ENCODE results near the gene MPST.

The MPST gene

GRCh38 chr22:37021710-37022482 lies 2.4 kb downstream of the MPST start:
- in situ Hi-C loops (cut with MboI; ENCODE audit: low sequenced_read_pairs), result no loop called here

GRCh38 chr22:37022483-37023337 lies 3.2 kb downstream of the MPST start:
- in situ Hi-C loops (cut with MboI; ENCODE audit: low sequenced_read_pairs), result no loop called here

DNA sequence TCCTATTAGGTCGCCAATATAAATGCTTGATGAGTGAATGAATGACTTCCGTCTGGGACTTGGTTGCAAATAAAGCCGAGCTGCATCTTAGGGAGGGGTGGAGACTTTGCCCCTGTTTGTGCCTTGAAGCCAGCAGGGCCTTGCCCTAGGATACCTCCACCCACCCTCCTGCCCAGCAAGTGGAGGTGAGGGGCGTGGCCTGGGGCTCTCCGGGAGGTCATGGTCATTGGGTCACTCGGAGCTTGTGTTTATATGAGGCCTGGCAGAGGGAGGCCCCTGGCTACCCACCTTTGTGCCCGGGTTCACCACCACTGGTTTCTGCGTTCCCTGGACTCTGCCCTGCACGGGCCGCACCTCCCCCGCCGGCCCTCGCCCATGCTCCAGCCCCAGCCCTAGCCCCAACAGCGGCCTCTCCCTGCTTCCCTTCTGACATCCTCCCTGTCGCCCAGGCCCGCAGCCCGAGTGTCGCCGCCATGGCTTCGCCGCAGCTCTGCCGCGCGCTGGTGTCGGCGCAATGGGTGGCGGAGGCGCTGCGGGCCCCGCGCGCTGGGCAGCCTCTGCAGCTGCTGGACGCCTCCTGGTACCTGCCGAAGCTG lies 4.3 kb downstream of the MPST start:
- in situ Hi-C loops (cut with MboI; ENCODE audit: low sequenced_read_pairs), result no loop called here

DNA sequence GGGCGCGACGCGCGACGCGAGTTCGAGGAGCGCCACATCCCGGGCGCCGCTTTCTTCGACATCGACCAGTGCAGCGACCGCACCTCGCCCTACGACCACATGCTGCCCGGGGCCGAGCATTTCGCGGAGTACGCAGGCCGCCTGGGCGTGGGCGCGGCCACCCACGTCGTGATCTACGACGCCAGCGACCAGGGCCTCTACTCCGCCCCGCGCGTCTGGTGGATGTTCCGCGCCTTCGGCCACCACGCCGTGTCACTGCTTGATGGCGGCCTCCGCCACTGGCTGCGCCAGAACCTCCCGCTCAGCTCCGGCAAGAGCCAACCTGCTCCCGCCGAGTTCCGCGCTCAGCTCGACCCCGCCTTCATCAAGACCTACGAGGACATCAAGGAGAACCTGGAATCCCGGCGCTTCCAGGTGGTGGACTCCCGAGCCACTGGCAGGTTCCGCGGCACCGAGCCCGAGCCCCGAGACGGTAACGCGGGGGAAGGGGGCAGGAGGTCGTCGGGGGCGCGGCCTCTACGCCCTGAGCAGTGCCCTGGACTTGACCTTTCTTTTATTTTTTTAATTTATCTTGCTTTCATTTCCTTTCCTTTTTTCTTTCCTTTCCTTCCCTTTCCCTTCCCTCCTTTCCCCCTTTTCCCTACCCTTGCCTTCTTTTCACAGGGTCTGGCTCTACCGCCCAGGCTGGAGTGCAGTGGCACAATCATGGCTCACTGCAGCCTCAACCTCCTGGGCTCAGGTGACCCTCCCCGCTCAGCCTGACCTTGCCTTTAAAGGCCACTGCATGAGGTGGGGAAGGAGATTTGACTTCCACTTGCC lies 5.0 kb downstream of the MPST start:
- in situ Hi-C loops (cut with MboI; ENCODE audit: low sequenced_read_pairs), result no loop called here

- in situ Hi-C loops (cut with MboI; ENCODE audit: low sequenced_read_pairs), result no loop called here
Observed at GRCh38 chr22:37025500-37026070, 6.0 kb downstream of the MPST start.

- in situ Hi-C loops (cut with MboI; ENCODE audit: low sequenced_read_pairs), result no loop called here
Observed at GRCh38 chr22:37026325-37026724, 6.8 kb downstream of the MPST start.

- in situ Hi-C loops (cut with MboI; ENCODE audit: low sequenced_read_pairs), result no loop called here
Observed at GRCh38 chr22:37027556-37027955, 8.0 kb downstream of the MPST start.

GRCh38 chr22:37028692-37029674 lies 9.4 kb downstream of the MPST start:
- in situ Hi-C loops (cut with MboI; ENCODE audit: low sequenced_read_pairs), result no loop called here

DNA sequence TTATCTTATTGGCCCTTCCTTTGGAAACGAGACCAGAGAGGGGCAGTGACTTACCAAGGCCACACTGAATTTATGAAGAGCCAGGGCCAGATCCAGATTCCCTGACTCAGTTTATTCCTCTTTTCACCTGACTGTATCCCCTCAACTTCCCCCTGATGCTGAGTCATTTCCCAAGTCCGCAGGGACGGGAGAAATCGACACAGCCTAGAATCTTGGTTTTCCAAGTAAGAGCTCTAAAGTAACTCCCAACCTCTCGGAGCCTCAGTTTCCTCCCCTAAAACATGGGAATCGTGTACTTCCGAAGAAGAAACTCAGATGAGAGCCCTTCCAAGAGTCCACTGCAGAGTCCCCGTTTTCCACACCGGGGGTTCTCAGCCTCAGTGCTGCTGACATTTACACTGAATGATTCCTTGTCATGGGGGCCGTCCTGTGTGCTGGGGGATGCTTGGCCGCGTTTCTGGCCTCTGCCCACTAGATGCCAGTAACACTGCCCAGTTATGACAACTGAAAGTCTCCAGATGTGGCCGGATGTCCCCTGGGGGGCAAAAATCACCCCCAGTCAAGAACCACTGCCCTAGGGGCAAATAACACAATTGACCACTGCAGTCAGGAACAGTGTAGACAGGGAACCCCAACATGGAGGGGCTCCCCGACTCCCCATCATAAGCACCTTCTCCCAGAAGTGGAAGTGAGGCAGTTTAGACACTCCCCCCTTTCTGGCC lies 11.2 kb downstream of the MPST start:
- in situ Hi-C loops (cut with MboI; ENCODE audit: low sequenced_read_pairs), result no loop called here

DNA sequence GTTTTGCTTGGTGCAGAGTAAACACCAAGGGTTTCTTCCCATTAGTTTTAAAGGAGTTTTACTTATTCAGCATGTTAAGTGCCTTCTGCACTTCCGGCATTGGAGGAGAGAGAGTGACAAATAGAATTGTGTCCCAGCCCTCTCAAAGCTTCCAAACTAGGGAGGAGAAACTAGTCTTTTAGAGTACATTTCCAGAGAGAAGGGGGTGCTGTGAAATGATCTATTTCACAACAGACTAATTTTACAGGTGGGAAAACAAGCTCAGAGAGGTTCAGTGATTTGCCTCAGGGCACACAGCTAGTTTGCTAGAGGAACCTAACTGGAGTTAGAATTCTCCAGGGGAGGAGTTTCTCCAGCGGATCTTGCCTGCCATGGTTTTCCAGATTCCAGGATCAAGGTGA lies 12.6 kb downstream of the MPST start:
- in situ Hi-C loops (cut with MboI; ENCODE audit: low sequenced_read_pairs), result no loop called here

- in situ Hi-C loops (cut with MboI; ENCODE audit: low sequenced_read_pairs), result no loop called here
Observed at GRCh38 chr22:37032535-37033460, 13.3 kb downstream of the MPST start.

DNA sequence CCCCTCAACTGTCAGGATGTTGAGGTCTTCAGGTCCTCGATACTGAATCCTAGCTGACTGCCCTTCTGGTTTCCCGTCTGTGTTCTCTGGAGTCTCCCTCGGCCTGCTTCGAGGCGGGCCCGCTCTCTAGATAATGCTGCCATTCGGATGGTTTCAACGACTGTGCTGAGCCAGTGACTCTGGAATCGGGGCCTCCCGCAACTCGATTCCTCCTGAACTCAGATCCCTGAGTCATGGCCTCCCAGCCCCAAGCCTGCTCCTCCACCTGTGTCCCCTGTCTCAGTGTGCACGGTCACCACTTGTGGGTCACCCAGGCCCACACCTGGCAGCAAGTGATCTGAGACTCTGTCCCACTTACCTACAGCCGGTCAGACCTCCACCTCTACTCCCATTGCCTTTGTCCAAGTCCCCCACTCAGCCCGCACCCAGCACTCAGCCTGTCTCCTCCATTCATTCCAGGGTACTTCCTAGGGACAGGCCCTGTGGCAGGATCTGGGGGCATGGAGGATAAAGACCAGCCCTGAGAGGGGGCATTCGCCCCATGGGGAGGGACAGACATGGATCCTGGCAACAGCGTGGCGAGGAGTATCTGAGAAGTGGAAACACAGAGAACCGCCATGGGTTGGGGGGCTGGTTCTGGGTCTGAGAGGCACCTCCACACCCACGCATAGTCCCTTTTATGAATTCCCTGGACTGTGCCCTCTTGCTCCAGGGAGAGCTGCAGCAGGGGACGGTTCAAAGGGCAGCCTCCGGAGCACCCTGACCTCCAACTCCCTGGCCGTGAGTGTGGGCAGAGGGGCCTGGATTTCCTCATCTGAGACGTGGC lies 14.3 kb downstream of the MPST start:
- in situ Hi-C loops (cut with MboI; ENCODE audit: low sequenced_read_pairs), result no loop called here

DNA sequence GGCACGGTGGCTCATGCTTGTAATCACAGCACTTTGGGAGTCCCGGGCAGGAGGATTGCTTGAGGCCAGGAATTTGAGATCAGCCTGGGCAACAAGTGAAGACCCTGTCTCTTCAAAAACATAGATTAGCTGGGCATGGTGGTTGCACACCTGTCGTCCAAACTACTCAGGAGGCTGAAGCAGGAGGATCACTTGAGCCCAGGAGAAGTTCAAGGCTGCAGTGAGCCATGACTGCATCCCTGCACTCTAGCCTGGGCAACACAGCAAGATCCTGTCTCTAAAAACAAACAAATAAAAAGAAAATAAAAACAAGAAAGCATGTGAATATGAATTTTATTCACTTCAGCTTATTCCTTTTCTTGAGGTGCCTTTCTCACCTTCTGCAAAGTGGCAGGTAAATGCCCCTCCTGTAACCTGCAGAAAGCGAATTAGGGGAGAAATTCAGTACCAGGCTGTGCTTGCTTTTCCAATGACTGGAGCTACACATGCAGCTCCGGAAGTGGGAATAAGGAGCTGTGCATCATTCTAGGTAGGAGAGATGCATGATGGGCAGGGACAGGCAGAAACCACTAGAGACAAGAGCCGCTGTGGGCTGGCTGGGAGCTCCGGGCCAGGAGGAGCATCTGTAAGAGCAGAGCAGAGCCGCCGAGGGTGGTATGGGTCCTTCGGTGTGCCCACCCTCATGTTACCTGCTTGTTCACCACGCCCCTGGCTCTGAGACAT lies 17.3 kb downstream of the MPST start:
- in situ Hi-C loops (cut with MboI; ENCODE audit: low sequenced_read_pairs), result no loop called here

DNA sequence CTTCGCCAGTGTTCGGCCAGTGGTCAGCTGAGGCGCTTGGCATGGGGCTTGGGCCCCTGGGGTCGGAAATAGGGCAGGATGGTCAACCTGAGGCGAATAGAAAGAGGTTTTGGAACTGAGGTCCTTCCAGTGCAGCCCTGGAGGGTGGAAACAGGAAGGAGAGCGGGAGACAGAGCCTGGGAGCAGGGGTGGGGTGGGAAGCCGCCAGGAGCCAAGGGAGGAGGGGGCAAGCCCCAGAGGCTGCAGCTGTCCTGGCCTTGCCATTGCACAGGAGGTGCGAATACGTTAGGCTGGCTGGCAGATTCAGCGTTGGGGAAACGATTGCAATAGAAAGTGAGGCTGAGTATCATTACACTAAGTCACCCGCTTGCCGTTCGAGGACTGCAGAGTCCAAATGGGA lies 18.1 kb downstream of the MPST start:
- in situ Hi-C loops (cut with MboI; ENCODE audit: low sequenced_read_pairs), result no loop called here

GRCh38 chr22:37039466-37039865 lies 19.9 kb downstream of the MPST start:
- in situ Hi-C loops (cut with MboI; ENCODE audit: low sequenced_read_pairs), result no loop called here

GRCh38 chr22:37043209-37043827 lies 23.8 kb downstream of the MPST start:
- in situ Hi-C loops (cut with MboI; ENCODE audit: low sequenced_read_pairs), result no loop called here
